Vagina (tissue), 2 donors: ENCODE results near the gene PRRT2. TPM values are rescaled to one million over a fixed set of nuclear protein-coding genes. Genes with fewer than 3 reads are reported as not detected.

Experiments used
- DNase-seq, 2 donors: peaks; one replicate each; pipeline ENCODE4 v3.0.0-alpha.2; 2017; ENCODE audit errors: extremely low spot score in 2 of 2
- H3K27ac ChIP-seq: fragments of 200-600 bp; sonication (generic); one replicate; pipeline ENCODE4 v1.5.1; 2019
- H3K27me3 ChIP-seq: fragments of 200-600 bp; sonication (generic); one replicate; pipeline ENCODE4 v1.5.1; 2019
- H3K36me3 ChIP-seq, 2 donors: fragments of 200-600 bp; sonication (generic); one replicate each; pipeline ENCODE4 v1.5.1; 2017 to 2019
- H3K4me1 ChIP-seq: fragments of 200-600 bp; sonication (generic); one replicate; pipeline ENCODE4 v1.5.1; 2019
- H3K4me3 ChIP-seq, 2 donors: fragments of 200-600 bp; sonication (generic); 1 replicate in 1 of 2; 2 replicates in 1 of 2; pipeline ENCODE4 v1.5.1; 2016 to 2019
- H3K9me3 ChIP-seq: fragments of 200-600 bp; sonication (generic); one replicate; pipeline ENCODE4 v1.5.1; 2019
- CTCF ChIP-seq, 3 experiments: fragments of 450-650 bp in 2 of 3; fragments of 200-600 bp in 1 of 3; sonication (generic) in 1 of 3; IDR thresholded peaks; one replicate each; pipeline ENCODE4 v1.5.1; 2017 to 2019; ENCODE audit warnings: antibody characterized with exemption in 3 of 3, mild to moderate bottlenecking in 2 of 3, moderate library complexity in 2 of 3
- POLR2A ChIP-seq, 2 donors: fragments of 450-650 bp; IDR thresholded peaks; one replicate each; pipeline ENCODE4 v1.6.1; 2017; ENCODE audit warnings: antibody characterized with exemption in 2 of 2, mild to moderate bottlenecking in 2 of 2, moderate library complexity in 2 of 2
- POLR2AphosphoS5 ChIP-seq, 2 donors: sonication (generic); formaldehyde crosslinking; IDR thresholded peaks; one replicate each; pipeline ENCODE4 v1.9.0; 2017; ENCODE audit warnings: antibody characterized with exemption in 2 of 2, mild to moderate bottlenecking in 2 of 2, low read depth in 1 of 2; ENCODE audit not compliant: insufficient read depth in 1 of 2
- intact Hi-C: fragments of 100-400 bp; cut with DNase I; formaldehyde crosslinking; loops from one replicate; pipeline ENCODE4 v1.15.1; 2023
- total RNA-seq: library from RNA; depleted of rRNA; stranded (reverse); fragments of >200 nt; gene quantifications from one replicate; pipeline ENCODE4 v1.2.3, GENCODE V29; 2016

Gene PRRT2
- 20.4 TPM for total RNA-seq

- H3K4me3 ChIP-seq: peak within 1 kb of the TSS; percentile 57 to 74
- no peaks in the 10 kb centered on the region for H3K27me3 ChIP-seq
- DNase-seq: peak in 1 of 2 donors; percentile 90
- peak within 1 kb of the TSS; percentile 96 for H3K27ac ChIP-seq
- peaks cover 0 to 20% of the 10 kb centered on the region in 2 donors for H3K36me3 ChIP-seq
- intact Hi-C loops: loop anchor here (5.0 kb wide), 2 partner anchors 185 to 255 kb away; partner anchors contain the start of genes ALDOA, HIRIP3 and INO80E
- TF ChIP-seq POLR2AphosphoS5 (IDR thresholded peaks at IDR 0.05; ENCODE audit: insufficient read depth in 1 of 2, low read depth in 1 of 2) (peak in 1 of 2 donors; percentile 71), CTCF (IDR thresholded peaks at IDR 0.05) (no peak), POLR2A (IDR thresholded peaks at IDR 0.05) (peak in 1 of 2 donors; percentile 46)
- H3K4me1 ChIP-seq: peaks cover 86% of the 10 kb centered on the region
- no peaks in the 10 kb centered on the region for H3K9me3 ChIP-seq
These were observed at the start of gene PRRT2 for GRCh38 chr16:29811896-29812665. PRRT2 (plus strand) TSS chr16:29812193; CDS start chr16:29813055, 862 bp downstream.

GRCh38 chr16:29763326-29763725 is 48.7 kb upstream of the PRRT2 start:
- Histone ChIP-seq H3K27ac (no peak overlapping the region), H3K9me3 (no peaks in the 10 kb centered on the region), H3K27me3 (no peaks in the 10 kb centered on the region), H3K4me3 (no peak overlapping the region), H3K4me1 (no peaks in the 10 kb centered on the region), H3K36me3 (no peaks in the 10 kb centered on the region)
- no peak for DNase-seq
- TF ChIP-seq CTCF (IDR thresholded peaks at IDR 0.05) (no peak), POLR2A (IDR thresholded peaks at IDR 0.05) (no peak), POLR2AphosphoS5 (IDR thresholded peaks at IDR 0.05; ENCODE audit: insufficient read depth in 1 of 2, low read depth in 1 of 2) (no peak)
- intact Hi-C loops: no loop called here

GRCh38 chr16:29765167-29766032 is 46.6 kb upstream of the PRRT2 start:
- Histone ChIP-seq H3K27ac (no peak overlapping the region), H3K36me3 (no peaks in the 10 kb centered on the region), H3K9me3 (no peaks in the 10 kb centered on the region), H3K27me3 (no peaks in the 10 kb centered on the region), H3K4me3 (no peak overlapping the region), H3K4me1 (no peaks in the 10 kb centered on the region)
- intact Hi-C loops: no loop called here
- DNase-seq: no peak
- TF ChIP-seq POLR2A (IDR thresholded peaks at IDR 0.05) (no peak), POLR2AphosphoS5 (IDR thresholded peaks at IDR 0.05; ENCODE audit: insufficient read depth in 1 of 2, low read depth in 1 of 2) (no peak), CTCF (IDR thresholded peaks at IDR 0.05) (no peak)

- intact Hi-C loops: no loop called here
- TF ChIP-seq POLR2AphosphoS5 (IDR thresholded peaks at IDR 0.05; ENCODE audit: insufficient read depth in 1 of 2, low read depth in 1 of 2): no peak
- TF ChIP-seq POLR2A (IDR thresholded peaks at IDR 0.05): no peak
- no peak for TF ChIP-seq CTCF (IDR thresholded peaks at IDR 0.05)
These were observed 45.4 kb upstream of the PRRT2 start for GRCh38 chr16:29766571-29766970.

More at GRCh38 chr16:29766571-29766970, 45.4 kb upstream of the PRRT2 start:
- Histone ChIP-seq H3K27me3 (no peaks in the 10 kb centered on the region), H3K36me3 (no peaks in the 10 kb centered on the region), H3K4me1 (no peaks in the 10 kb centered on the region), H3K9me3 (no peaks in the 10 kb centered on the region), H3K4me3 (no peak overlapping the region), H3K27ac (no peak overlapping the region)
- DNase-seq: no peak
